Fibroblast of lung (primary cell): ENCODE data around the gene CCNJL. TPM values are rescaled to one million over a fixed set of nuclear protein-coding genes. Genes with fewer than 3 reads are reported as not detected.

ENCODE experiments used
- DNase-seq, 2 donors: peaks; one replicate each; pipeline versions ENCODE4 v3.0.0 to v3.0.0-alpha.2; 2010; ENCODE audit warnings: low read depth in 2 of 2
- H2AFZ ChIP-seq: 2 replicates; pipeline ENCODE4 v1.5.1; 2012; ENCODE audit warnings: low read length, control low read depth, inconsistent platforms
- H3K27ac ChIP-seq: 2 replicates; pipeline ENCODE4 v1.5.1; 2011; ENCODE audit warnings: low read length, control low read depth; ENCODE audit not compliant: insufficient read depth
- H3K27me3 ChIP-seq: 2 replicates; pipeline ENCODE4 v1.5.1; 2011; ENCODE audit warnings: mild to moderate bottlenecking, low read length; ENCODE audit not compliant: control insufficient read depth, insufficient read depth
- H3K36me3 ChIP-seq: 2 replicates; pipeline ENCODE4 v1.5.1; 2011; ENCODE audit warnings: low read length; ENCODE audit not compliant: control insufficient read depth, insufficient read depth
- H3K4me1 ChIP-seq: 2 replicates; pipeline ENCODE4 v1.5.1; 2011; ENCODE audit warnings: low read length; ENCODE audit not compliant: control insufficient read depth, insufficient read depth; ENCODE audit errors: extremely low read depth
- H3K4me2 ChIP-seq: 2 replicates; pipeline ENCODE4 v1.5.1; 2011; ENCODE audit warnings: low read length, control low read depth; ENCODE audit not compliant: insufficient read depth; ENCODE audit errors: extremely low read depth
- H3K4me3 ChIP-seq, 4 experiments: fragments of 200-600 bp in 1 of 4; sonication (generic) in 1 of 4; replicated peaks in 1 of 4; 2 replicates each; pipeline ENCODE4 v1.5.1; 2011 to 2016; ENCODE audit warnings: low read length in 4 of 4, low read depth in 3 of 4, mild to moderate bottlenecking in 3 of 4, control low read depth in 2 of 4, inconsistent platforms in 1 of 4, mixed read lengths in 1 of 4; ENCODE audit not compliant: insufficient read depth in 1 of 4; ENCODE audit errors: control extremely low read depth in 1 of 4
- H3K79me2 ChIP-seq: 2 replicates; pipeline ENCODE4 v1.5.1; 2012; ENCODE audit warnings: mild to moderate bottlenecking, low read length, inconsistent platforms; ENCODE audit not compliant: control insufficient read depth, insufficient read depth
- H3K9ac ChIP-seq: 2 replicates; pipeline ENCODE4 v1.5.1; 2011; ENCODE audit warnings: mild to moderate bottlenecking, low read length, control low read depth; ENCODE audit not compliant: insufficient read depth
- H3K9me3 ChIP-seq: 2 replicates; pipeline ENCODE4 v1.5.1; 2012; ENCODE audit warnings: low read depth, low read length; ENCODE audit not compliant: control insufficient read depth, insufficient read depth
- H4K20me1 ChIP-seq: 2 replicates; pipeline ENCODE4 v1.5.1; 2011; ENCODE audit warnings: low read length; ENCODE audit not compliant: control insufficient read depth, insufficient read depth; ENCODE audit errors: extremely low read depth
- CTCF ChIP-seq, 2 donors: IDR thresholded peaks in 1 of 2; conservative IDR thresholded peaks in 1 of 2; 1 replicate in 1 of 2; 2 replicates in 1 of 2; pipeline ENCODE4 v1.5.1; 2011 to 2012; ENCODE audit warnings: low read length in 2 of 2, control low read depth in 1 of 2, inconsistent platforms in 1 of 2, low read depth in 1 of 2, mild to moderate bottlenecking in 1 of 2
- EZH2 ChIP-seq: IDR thresholded peaks from 2 replicates; pipeline ENCODE4 v1.5.1; 2012; ENCODE audit warnings: low read length, control low read depth, mild to moderate bottlenecking; ENCODE audit errors: missing control alignments
- polyA plus RNA-seq, 2 donors: library from polyadenylated mRNA; depleted of rRNA in 1 of 2; stranded (reverse) in 1 of 2; unstranded in 1 of 2; fragments of >200 nt; gene quantifications; 2 replicates each; pipeline ENCODE4 v1.2.1, GENCODE V29; 2011 to 2012; ENCODE audit warnings: missing spikeins in 1 of 2
- total RNA-seq: library from RNA; depleted of rRNA; stranded (reverse); fragments of >200 nt; gene quantifications from 2 replicates; pipeline ENCODE4 v1.2.1, GENCODE V29; 2014

Gene CCNJL
- total and polyA plus RNA-seq, 2 donors (not counting 1 experiment from before 2014, with no cell fraction given) = 0.73 TPM; not detected in 1

- H3K9me3 ChIP-seq = no peaks in the 10 kb centered on the region
- H3K4me1 ChIP-seq = no peaks in the 10 kb centered on the region
- DNase-seq = no peak
- no peaks in the 10 kb centered on the region for H3K27me3 ChIP-seq
- no peaks in the 10 kb centered on the region for H3K36me3 ChIP-seq
- H4K20me1 ChIP-seq = no peaks in the 10 kb centered on the region
- H3K4me3 ChIP-seq = no peak overlapping the region
- H2AFZ ChIP-seq = no peak overlapping the region
- no peak for TF ChIP-seq EZH2
- no peak for TF ChIP-seq CTCF (conservative IDR thresholded peaks at IDR 0.05 in 1 of 2, IDR thresholded peaks at IDR 0.05 in 1 of 2; ENCODE audit: low read depth in 1 of 2, low read length in 2 of 2)
- no peaks in the 10 kb centered on the region for H3K79me2 ChIP-seq
- H3K9ac ChIP-seq = no peak overlapping the region
- no peak overlapping the region for H3K4me2 ChIP-seq
- no peak overlapping the region for H3K27ac ChIP-seq
Measured at GRCh38 chr5:160327818-160328217, 15.5 kb upstream of the CCNJL start.

- H2AFZ ChIP-seq = no peak overlapping the region
- H3K9ac ChIP-seq = no peak overlapping the region
- H3K4me2 ChIP-seq = no peak overlapping the region
- TF ChIP-seq CTCF (conservative IDR thresholded peaks at IDR 0.05 in 1 of 2, IDR thresholded peaks at IDR 0.05 in 1 of 2; ENCODE audit: low read depth in 1 of 2, low read length in 2 of 2) (no peak), EZH2 (no peak)
- H3K27ac ChIP-seq = no peak overlapping the region
- H3K36me3 ChIP-seq = no peaks in the 10 kb centered on the region
- no peaks in the 10 kb centered on the region for H4K20me1 ChIP-seq
- no peaks in the 10 kb centered on the region for H3K79me2 ChIP-seq
- no peaks in the 10 kb centered on the region for H3K27me3 ChIP-seq
- no peak overlapping the region for H3K4me3 ChIP-seq
- no peak for DNase-seq
- no peaks in the 10 kb centered on the region for H3K9me3 ChIP-seq
- no peaks in the 10 kb centered on the region for H3K4me1 ChIP-seq
Measured at GRCh38 chr5:160326981-160327380, 14.6 kb upstream of the CCNJL start.

- Histone ChIP-seq H3K27ac (no peak overlapping the region), H3K4me1 (no peaks in the 10 kb centered on the region), H3K9ac (no peak overlapping the region), H3K79me2 (no peaks in the 10 kb centered on the region), H4K20me1 (no peaks in the 10 kb centered on the region), H3K27me3 (no peaks in the 10 kb centered on the region), H3K4me3 (no peak overlapping the region), H3K4me2 (no peak overlapping the region), H2AFZ (no peak overlapping the region), H3K9me3 (no peaks in the 10 kb centered on the region), H3K36me3 (no peaks in the 10 kb centered on the region)
- TF ChIP-seq CTCF (conservative IDR thresholded peaks at IDR 0.05 in 1 of 2, IDR thresholded peaks at IDR 0.05 in 1 of 2; ENCODE audit: low read depth in 1 of 2, low read length in 2 of 2) (no peak), EZH2 (no peak)
- no peak for DNase-seq
Measured at GRCh38 chr5:160325716-160326115, 13.4 kb upstream of the CCNJL start.
